Ectodermal cell (in vitro differentiated cells): ENCODE measurements around the gene HOMER1.

Experiments used
- H3K27ac ChIP-seq: 2 replicates; pipeline ENCODE4 v1.7.0; 2013; ENCODE audit warnings: mild to moderate bottlenecking, low read depth, low read length; ENCODE audit not compliant: insufficient read depth, poor library complexity, severe bottlenecking
- H3K27me3 ChIP-seq: 2 replicates; pipeline ENCODE4 v1.7.0; 2013; ENCODE audit warnings: mild to moderate bottlenecking, low read length; ENCODE audit not compliant: insufficient read depth, control insufficient read depth, poor library complexity, severe bottlenecking
- H3K36me3 ChIP-seq: one replicate; pipeline ENCODE4 v1.7.0; 2013; ENCODE audit warnings: low read length; ENCODE audit not compliant: control insufficient read depth, insufficient read depth
- H3K4me1 ChIP-seq: one replicate; pipeline ENCODE4 v1.7.0; 2013; ENCODE audit warnings: low read length; ENCODE audit not compliant: control insufficient read depth, insufficient read depth
- H3K4me3 ChIP-seq: 2 replicates; pipeline ENCODE4 v1.7.0; 2013; ENCODE audit warnings: low read depth, low read length, control low read depth; ENCODE audit not compliant: insufficient read depth
- H3K9me3 ChIP-seq: 2 replicates; pipeline ENCODE4 v1.7.0; 2013; ENCODE audit warnings: mild to moderate bottlenecking, low read length, moderate library complexity; ENCODE audit not compliant: control insufficient read depth
- WGBS, 2 experiments: methylation state at CpG; one replicate each; pipeline ENCODE4 v1.1.7; 2013; ENCODE audit warnings: missing lambda C conversion rate in 2 of 2; 5-methylcytosine and 5-hydroxymethylcytosine counted together

Gene HOMER1

GRCh38 chr5:79346420-79346824, 167.5 kb downstream of the HOMER1 start:
- no peaks in the 10 kb centered on the region for H3K4me1 ChIP-seq
- no peaks in the 10 kb centered on the region for H3K36me3 ChIP-seq
- WGBS, 2 experiments: 90 to 93% methylated on average over 6 of the region's 6 CpGs
- H3K27me3 ChIP-seq: no peaks in the 10 kb centered on the region
- no peak overlapping the region for H3K4me3 ChIP-seq
- H3K27ac ChIP-seq: no peak overlapping the region
- no peaks in the 10 kb centered on the region for H3K9me3 ChIP-seq

GRCh38 chr5:79333852-79334557, 179.9 kb downstream of the HOMER1 start:
- Histone ChIP-seq H3K9me3 (no peaks in the 10 kb centered on the region), H3K4me3 (no peak overlapping the region), H3K36me3 (no peaks in the 10 kb centered on the region), H3K27ac (no peak overlapping the region), H3K4me1 (no peaks in the 10 kb centered on the region), H3K27me3 (no peaks in the 10 kb centered on the region)
- WGBS, 2 experiments: 87 to 92% methylated on average over 10 of the region's 10 CpGs

GRCh38 chr5:79330071-79330470, 183.9 kb downstream of the HOMER1 start:
- WGBS, 2 experiments: 90 to 95% methylated on average over 5 of the region's 5 CpGs
- H3K9me3 ChIP-seq: no peaks in the 10 kb centered on the region
- no peaks in the 10 kb centered on the region for H3K27me3 ChIP-seq
- H3K4me1 ChIP-seq: no peaks in the 10 kb centered on the region
- H3K27ac ChIP-seq: no peak overlapping the region
- H3K36me3 ChIP-seq: no peaks in the 10 kb centered on the region
- H3K4me3 ChIP-seq: no peak overlapping the region

- Histone ChIP-seq H3K36me3 (no peaks in the 10 kb centered on the region), H3K9me3 (no peaks in the 10 kb centered on the region), H3K27me3 (no peaks in the 10 kb centered on the region), H3K4me1 (no peaks in the 10 kb centered on the region), H3K27ac (no peak overlapping the region), H3K4me3 (no peak overlapping the region)
- WGBS, 2 experiments: 90 to 92% methylated on average over 4 of the region's 4 CpGs
Measured at GRCh38 chr5:79329453-79329852, 184.5 kb downstream of the HOMER1 start.
